ENCODE results near the gene KHNYN.

DNA sequence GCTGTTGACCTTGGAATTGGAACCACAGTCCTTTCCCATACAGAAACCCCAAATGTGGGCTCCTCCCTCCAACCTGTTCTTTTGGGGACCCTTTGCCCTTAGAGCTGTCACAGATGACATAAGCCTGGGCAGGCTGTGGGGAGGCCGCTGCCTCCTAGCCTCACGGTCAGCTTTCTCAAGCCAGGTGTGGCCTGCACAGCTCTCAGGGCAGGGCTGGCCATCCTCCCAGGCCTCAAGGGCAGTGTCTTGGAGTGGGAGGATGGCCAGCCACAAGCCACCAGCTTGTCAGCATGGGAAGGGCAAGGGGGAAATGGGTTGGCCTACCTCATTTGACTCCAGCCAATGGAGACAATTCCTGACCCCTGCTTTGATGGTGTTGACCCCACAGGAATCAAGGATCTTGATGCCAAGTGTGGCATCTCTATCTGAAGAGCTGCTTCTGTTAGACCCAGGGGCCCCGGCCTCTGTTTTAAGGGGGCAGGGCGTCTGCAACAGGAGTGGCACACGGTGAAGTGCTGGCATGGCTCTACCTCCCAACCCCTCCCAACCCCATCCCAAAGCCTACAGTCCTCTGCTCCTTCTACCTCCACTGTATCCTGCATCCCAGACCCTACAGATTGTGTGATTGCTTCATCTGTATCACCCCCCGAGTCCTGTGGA, 11.8 kb upstream of the KHNYN start:
- TF ChIP-seq, protein P1, sequence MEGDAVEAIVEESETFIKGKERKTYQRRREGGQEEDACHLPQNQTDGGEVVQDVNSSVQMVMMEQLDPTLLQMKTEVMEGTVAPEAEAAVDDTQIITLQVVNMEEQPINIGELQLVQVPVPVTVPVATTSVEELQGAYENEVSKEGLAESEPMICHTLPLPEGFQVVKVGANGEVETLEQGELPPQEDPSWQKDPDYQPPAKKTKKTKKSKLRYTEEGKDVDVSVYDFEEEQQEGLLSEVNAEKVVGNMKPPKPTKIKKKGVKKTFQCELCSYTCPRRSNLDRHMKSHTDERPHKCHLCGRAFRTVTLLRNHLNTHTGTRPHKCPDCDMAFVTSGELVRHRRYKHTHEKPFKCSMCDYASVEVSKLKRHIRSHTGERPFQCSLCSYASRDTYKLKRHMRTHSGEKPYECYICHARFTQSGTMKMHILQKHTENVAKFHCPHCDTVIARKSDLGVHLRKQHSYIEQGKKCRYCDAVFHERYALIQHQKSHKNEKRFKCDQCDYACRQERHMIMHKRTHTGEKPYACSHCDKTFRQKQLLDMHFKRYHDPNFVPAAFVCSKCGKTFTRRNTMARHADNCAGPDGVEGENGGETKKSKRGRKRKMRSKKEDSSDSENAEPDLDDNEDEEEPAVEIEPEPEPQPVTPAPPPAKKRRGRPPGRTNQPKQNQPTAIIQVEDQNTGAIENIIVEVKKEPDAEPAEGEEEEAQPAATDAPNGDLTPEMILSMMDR (conservative IDR thresholded peaks at IDR 0.05; ENCODE audit: low read length): no peak
- TF ChIP-seq EZH2phosphoT487 (IDR thresholded peaks at IDR 0.05; ENCODE audit: borderline replicate concordance): no peak
